WI38 (cell line): Measurements from ENCODE around the gene PLPP1.
A peak's percentile ranks its signal among the peaks of the same experiment; 100 is the strongest.

Source experiments
- H3K4me3 ChIP-seq: 2 replicates; pipeline ENCODE4 v1.5.1; 2011; ENCODE audit warnings: low read depth, mild to moderate bottlenecking, control low read depth, low read length
- TF ChIP-seq, protein P1 (sequence below): IDR thresholded peaks from 2 replicates; pipeline ENCODE4 v1.5.1; 2012; ENCODE audit warnings: low read depth, mild to moderate bottlenecking, control low read depth, low read length

The PLPP1 gene

DNA sequence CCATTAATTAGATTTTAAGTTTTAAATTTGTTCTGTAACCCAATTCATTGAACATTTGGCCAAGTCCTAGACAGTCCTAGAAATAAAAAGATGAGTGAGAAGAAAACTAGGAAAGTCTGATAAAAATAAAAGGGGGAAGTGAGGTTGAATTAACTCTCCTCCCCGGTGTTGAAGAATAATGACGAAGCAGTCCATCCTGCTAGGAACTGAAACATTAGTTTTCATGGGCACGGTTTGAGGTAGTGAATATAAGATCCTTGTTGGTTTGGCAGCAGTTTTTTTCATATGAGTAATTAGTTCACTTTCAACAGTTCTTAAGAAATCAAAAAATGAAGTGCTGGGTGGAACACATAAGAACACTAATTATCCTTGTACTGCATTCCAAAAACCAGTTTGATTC lies 123.9 kb downstream of the PLPP1 start:
- no peak overlapping the region for H3K4me3 ChIP-seq
- TF ChIP-seq, protein P1, sequence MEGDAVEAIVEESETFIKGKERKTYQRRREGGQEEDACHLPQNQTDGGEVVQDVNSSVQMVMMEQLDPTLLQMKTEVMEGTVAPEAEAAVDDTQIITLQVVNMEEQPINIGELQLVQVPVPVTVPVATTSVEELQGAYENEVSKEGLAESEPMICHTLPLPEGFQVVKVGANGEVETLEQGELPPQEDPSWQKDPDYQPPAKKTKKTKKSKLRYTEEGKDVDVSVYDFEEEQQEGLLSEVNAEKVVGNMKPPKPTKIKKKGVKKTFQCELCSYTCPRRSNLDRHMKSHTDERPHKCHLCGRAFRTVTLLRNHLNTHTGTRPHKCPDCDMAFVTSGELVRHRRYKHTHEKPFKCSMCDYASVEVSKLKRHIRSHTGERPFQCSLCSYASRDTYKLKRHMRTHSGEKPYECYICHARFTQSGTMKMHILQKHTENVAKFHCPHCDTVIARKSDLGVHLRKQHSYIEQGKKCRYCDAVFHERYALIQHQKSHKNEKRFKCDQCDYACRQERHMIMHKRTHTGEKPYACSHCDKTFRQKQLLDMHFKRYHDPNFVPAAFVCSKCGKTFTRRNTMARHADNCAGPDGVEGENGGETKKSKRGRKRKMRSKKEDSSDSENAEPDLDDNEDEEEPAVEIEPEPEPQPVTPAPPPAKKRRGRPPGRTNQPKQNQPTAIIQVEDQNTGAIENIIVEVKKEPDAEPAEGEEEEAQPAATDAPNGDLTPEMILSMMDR, result no peak

- TF ChIP-seq, protein P1, result no peak
- H3K4me3 ChIP-seq, result no peak overlapping the region
These were observed 125.0 kb downstream of the PLPP1 start for GRCh38 chr5:55409775-55410174.

DNA sequence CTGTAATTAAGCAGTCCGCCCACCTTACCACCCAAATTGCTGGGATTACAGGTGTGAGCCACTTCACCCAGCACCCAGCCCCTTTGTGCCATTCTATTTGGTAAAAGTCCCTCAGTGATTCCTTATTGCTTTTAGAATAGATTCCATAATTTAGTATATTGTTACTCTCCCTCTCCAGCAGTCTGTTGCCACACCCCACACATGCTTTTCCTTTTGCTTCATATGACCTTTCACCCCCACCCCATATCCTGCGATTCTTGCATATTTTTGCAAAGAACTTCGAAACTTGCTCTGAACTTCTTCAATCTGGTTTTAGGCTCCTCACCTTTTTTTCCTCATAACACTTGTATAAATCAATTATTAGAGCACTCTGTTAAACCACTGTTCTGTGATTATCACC lies 126.8 kb downstream of the PLPP1 start:
- TF ChIP-seq, protein P1, result no peak
- no peak overlapping the region for H3K4me3 ChIP-seq

DNA sequence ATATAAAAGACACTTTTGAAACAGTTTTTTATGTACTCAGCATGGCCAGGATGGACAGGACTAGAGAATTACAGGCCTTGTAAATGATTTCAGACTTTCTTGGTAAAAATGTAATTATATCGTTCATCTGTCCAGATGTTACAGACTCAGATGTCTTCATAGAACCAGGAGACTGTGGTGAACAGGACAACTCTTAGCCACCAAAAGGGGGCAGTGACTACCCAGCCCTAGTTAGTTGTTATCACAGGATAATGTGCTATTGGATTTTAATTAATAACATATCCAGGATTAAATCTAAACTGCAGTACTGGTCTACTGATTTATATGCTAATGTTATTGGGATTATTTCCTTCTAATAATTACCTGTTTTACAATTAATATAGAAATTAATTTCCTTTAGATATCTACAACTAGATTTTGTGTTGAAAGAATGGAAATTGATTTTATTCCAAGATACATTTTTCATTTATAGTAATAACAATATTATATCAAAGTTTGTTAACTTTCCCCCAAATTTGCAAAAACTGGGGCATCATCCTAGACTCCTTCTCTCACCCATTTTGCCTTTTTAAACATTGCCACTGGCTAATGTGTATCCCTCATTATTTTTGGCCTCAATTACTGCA lies 127.6 kb downstream of the PLPP1 start:
- H3K4me3 ChIP-seq, result no peak overlapping the region
- TF ChIP-seq, protein P1, result peak; percentile 58

GRCh38 chr5:55406292-55406691 lies 128.5 kb downstream of the PLPP1 start:
- TF ChIP-seq, protein P1, result no peak
- H3K4me3 ChIP-seq, result no peak overlapping the region

- TF ChIP-seq, protein P1, result no peak
- H3K4me3 ChIP-seq, result no peak overlapping the region
These were observed 132.6 kb downstream of the PLPP1 start for GRCh38 chr5:55402199-55402598.

- TF ChIP-seq, protein P1, result no peak
- H3K4me3 ChIP-seq, result no peak overlapping the region
These were observed 141.1 kb downstream of the PLPP1 start for GRCh38 chr5:55393501-55394175.
